ENCODE results near the gene NFS1.

- TF ChIP-seq MAX (IDR thresholded peaks at IDR 0.05), result no peak
- TF ChIP-seq RNF2 (IDR thresholded peaks at IDR 0.05; ENCODE audit: borderline replicate concordance, low read depth), result no peak
- TF ChIP-seq CTCF (IDR thresholded peaks at IDR 0.05), result no peak
- no peak for TF ChIP-seq POLR2A (IDR thresholded peaks at IDR 0.05; ENCODE audit: low read length)
- no peak for TF ChIP-seq CBX2 (IDR thresholded peaks at IDR 0.05; ENCODE audit: borderline replicate concordance, low read depth)
- TF ChIP-seq RFX5 (IDR thresholded peaks at IDR 0.05), result no peak
- no peak for TF ChIP-seq PBX3 (IDR thresholded peaks at IDR 0.05)
- no peak for TF ChIP-seq EP300 (IDR thresholded peaks at IDR 0.05)
- no peak for TF ChIP-seq USF2 (IDR thresholded peaks at IDR 0.05)
- TF ChIP-seq HDAC2 (IDR thresholded peaks at IDR 0.05), result no peak
- no peak for TF ChIP-seq CHD2 (IDR thresholded peaks at IDR 0.05; ENCODE audit: low read length, partially characterized antibody)
- TF ChIP-seq CEBPB (IDR thresholded peaks at IDR 0.05), result no peak
- TF ChIP-seq HMGXB4 (CRISPR knock-in tag; IDR thresholded peaks at IDR 0.05; ENCODE audit: borderline replicate concordance), result no peak
These were observed 22.5 kb upstream of the NFS1 start for GRCh38 chr20:35721621-35722020.
